T-helper 17 cell (primary cell): ENCODE measurements around the gene HOXC10. TPM values are rescaled to one million over a fixed set of nuclear protein-coding genes. Genes with fewer than 3 reads are reported as not detected.

Experiments used
- ATAC-seq: fragments of 150-1000 bp; cut with Tn5 transposase; 2 replicates; pipeline ENCODE4 v1.10.0; 2021; ENCODE audit warnings: mild to moderate bottlenecking, moderate library complexity
- DNase-seq, 3 donors: peaks; one replicate each; pipeline versions ENCODE4 v3.0.0 to v3.0.0-alpha.2; 2020 to 2021
- H3K9me3 ChIP-seq: one replicate; pipeline ENCODE4 v1.7.0; 2013; ENCODE audit warnings: low read length, mild to moderate bottlenecking; ENCODE audit not compliant: control insufficient read depth, poor library complexity, severe bottlenecking
- H3K27ac Mint-ChIP-seq: one replicate; pipeline ENCODE4 v1.8.0; 2022; ENCODE audit warnings: mild to moderate bottlenecking, moderate library complexity, mixed read lengths
- H3K27me3 Mint-ChIP-seq: one replicate; pipeline ENCODE4 v1.8.0; 2022; ENCODE audit warnings: mixed read lengths
- H3K36me3 Mint-ChIP-seq: one replicate; pipeline ENCODE4 v1.8.0; 2022; ENCODE audit warnings: low read depth, mixed read lengths
- H3K4me1 Mint-ChIP-seq: one replicate; pipeline ENCODE4 v1.8.0; 2022; ENCODE audit warnings: mild to moderate bottlenecking, mixed read lengths
- H3K4me3 Mint-ChIP-seq: one replicate; pipeline ENCODE4 v1.8.0; 2022; ENCODE audit warnings: mild to moderate bottlenecking, moderate library complexity, mixed read lengths
- total RNA-seq, 4 donors: library from RNA in 2 of 4; stranded (reverse) in 2 of 4; gene quantifications; one replicate each; pipeline ENCODE4 v1.2.3 and lab custom pipeline; 2022 to 2026

The HOXC10 gene
- total RNA-seq, 2 donors from 2014 or later: not detected

GRCh38 chr12:54015018-54015931, 30.3 kb downstream of the HOXC10 start:
- Mint-ChIP-seq H3K27me3 (peaks cover 63% of the 10 kb centered on the region), H3K4me3 (no peak overlapping the region), H3K36me3 (peaks cover 7% of the 10 kb centered on the region), H3K27ac (no peak overlapping the region), H3K4me1 (peaks cover 18% of the 10 kb centered on the region)
- ATAC-seq (no peak), DNase-seq (no peak)
- H3K9me3 ChIP-seq: peaks cover 2% of the 10 kb centered on the region

GRCh38 chr12:54016051-54016450, 31.1 kb downstream of the HOXC10 start:
- H3K4me3 Mint-ChIP-seq: no peak overlapping the region
- peaks cover 7% of the 10 kb centered on the region for H3K36me3 Mint-ChIP-seq
- ATAC-seq (no peak), DNase-seq (no peak)
- H3K27me3 Mint-ChIP-seq: peaks cover 62% of the 10 kb centered on the region
- H3K27ac Mint-ChIP-seq: no peak overlapping the region
- H3K4me1 Mint-ChIP-seq: peaks cover 15% of the 10 kb centered on the region
- H3K9me3 ChIP-seq: peaks cover 2% of the 10 kb centered on the region

- peaks cover 13% of the 10 kb centered on the region for H3K4me1 Mint-ChIP-seq
These were observed 31.6 kb downstream of the HOXC10 start for GRCh38 chr12:54016478-54016964.

GRCh38 chr12:54017027-54017788, 32.3 kb downstream of the HOXC10 start:
- Mint-ChIP-seq H3K4me1 (peaks cover 11% of the 10 kb centered on the region), H3K27ac (peak overlapping the region; percentile 21), H3K4me3 (peak overlapping the region; percentile 85), H3K36me3 (peaks cover 10% of the 10 kb centered on the region), H3K27me3 (peaks cover 62% of the 10 kb centered on the region)
- ATAC-seq (peak; percentile 45), DNase-seq (no peak)
- peaks cover 2% of the 10 kb centered on the region for H3K9me3 ChIP-seq

More at GRCh38 chr12:54016478-54016964, 31.6 kb downstream of the HOXC10 start:
- DNase-seq (no peak), ATAC-seq (no peak)
- H3K4me3 Mint-ChIP-seq: no peak overlapping the region
- H3K36me3 Mint-ChIP-seq: peaks cover 7% of the 10 kb centered on the region
- peaks cover 2% of the 10 kb centered on the region for H3K9me3 ChIP-seq
- H3K27ac Mint-ChIP-seq: no peak overlapping the region
- H3K27me3 Mint-ChIP-seq: peaks cover 62% of the 10 kb centered on the region

GRCh38 chr12:54017878-54018467, 33.0 kb downstream of the HOXC10 start:
- Mint-ChIP-seq H3K36me3 (peaks cover 10% of the 10 kb centered on the region), H3K27ac (no peak overlapping the region), H3K4me1 (peaks cover 11% of the 10 kb centered on the region), H3K4me3 (peak overlapping the region; percentile 85), H3K27me3 (peaks cover 62% of the 10 kb centered on the region)
- DNase-seq (peak; percentile 35 to 49 (median 48)), ATAC-seq (peak; percentile 79)
- peaks cover 2% of the 10 kb centered on the region for H3K9me3 ChIP-seq

GRCh38 chr12:54018468-54018984, 33.6 kb downstream of the HOXC10 start:
- H3K9me3 ChIP-seq: peaks cover 2% of the 10 kb centered on the region
- H3K27me3 Mint-ChIP-seq: peaks cover 62% of the 10 kb centered on the region
- ATAC-seq (no peak), DNase-seq (no peak)
- peaks cover 11% of the 10 kb centered on the region for H3K4me1 Mint-ChIP-seq
- H3K27ac Mint-ChIP-seq: no peak overlapping the region
- H3K4me3 Mint-ChIP-seq: peak overlapping the region; percentile 85
- peaks cover 8% of the 10 kb centered on the region for H3K36me3 Mint-ChIP-seq

- Mint-ChIP-seq H3K4me3 (peak overlapping the region; percentile 47), H3K27ac (no peak overlapping the region), H3K27me3 (peaks cover 63% of the 10 kb centered on the region), H3K4me1 (peaks cover 11% of the 10 kb centered on the region), H3K36me3 (peaks cover 8% of the 10 kb centered on the region)
- H3K9me3 ChIP-seq: peaks cover 2% of the 10 kb centered on the region
- DNase-seq (no peak), ATAC-seq (no peak)
These were observed 34.3 kb downstream of the HOXC10 start for GRCh38 chr12:54019091-54019811.

- H3K4me3 Mint-ChIP-seq: peak overlapping the region; percentile 47
- no peaks in the 10 kb centered on the region for H3K9me3 ChIP-seq
- ATAC-seq (no peak), DNase-seq (no peak)
- H3K36me3 Mint-ChIP-seq: peaks cover 8% of the 10 kb centered on the region
- peaks cover 11% of the 10 kb centered on the region for H3K4me1 Mint-ChIP-seq
- H3K27me3 Mint-ChIP-seq: peaks cover 64% of the 10 kb centered on the region
- no peak overlapping the region for H3K27ac Mint-ChIP-seq
These were observed 35.1 kb downstream of the HOXC10 start for GRCh38 chr12:54019924-54020590.

GRCh38 chr12:54020591-54021405, 35.9 kb downstream of the HOXC10 start:
- peaks cover 8% of the 10 kb centered on the region for H3K36me3 Mint-ChIP-seq
- H3K4me3 Mint-ChIP-seq: no peak overlapping the region
- no peak overlapping the region for H3K27ac Mint-ChIP-seq
- ATAC-seq (no peak), DNase-seq (no peak)
- peaks cover 61% of the 10 kb centered on the region for H3K27me3 Mint-ChIP-seq
- H3K4me1 Mint-ChIP-seq: peaks cover 11% of the 10 kb centered on the region
- no peaks in the 10 kb centered on the region for H3K9me3 ChIP-seq

- Mint-ChIP-seq H3K4me1 (peaks cover 11% of the 10 kb centered on the region), H3K27ac (peak overlapping the region; percentile 72), H3K4me3 (no peak overlapping the region), H3K27me3 (peaks cover 68% of the 10 kb centered on the region), H3K36me3 (peaks cover 8% of the 10 kb centered on the region)
- DNase-seq: no peak
- no peaks in the 10 kb centered on the region for H3K9me3 ChIP-seq
- peak; percentile 33 for ATAC-seq
These were observed 36.6 kb downstream of the HOXC10 start for GRCh38 chr12:54021432-54022013.
